Astrocyte (in vitro differentiated cells and primary cell): ENCODE results near the gene TMEM9. TPM values are rescaled to one million over a fixed set of nuclear protein-coding genes. Genes with fewer than 3 reads are reported as not detected.

ENCODE experiments used
- DNase-seq: peaks from one replicate; pipeline ENCODE4 v3.0.0-alpha.2; 2010; ENCODE audit warnings: low read depth
- FAIRE-seq: peaks from 2 replicates; lab custom pipeline; 2011; peaks lifted over from hg19 to GRCh38; lab: Jason Lieb, UNC
- H2AFZ ChIP-seq: 2 replicates; pipeline ENCODE4 v1.6.0; 2012; ENCODE audit warnings: low read depth, low read length, inconsistent platforms
- H3K27ac ChIP-seq: 2 replicates; pipeline ENCODE4 v1.5.1; 2011; ENCODE audit warnings: low read depth, low read length, inconsistent platforms
- H3K27me3 ChIP-seq: 2 replicates; pipeline ENCODE4 v1.6.0; 2011; ENCODE audit warnings: low read length, inconsistent platforms; ENCODE audit not compliant: insufficient read depth
- H3K36me3 ChIP-seq: 2 replicates; pipeline ENCODE4 v1.5.1; 2011; ENCODE audit warnings: low read length, inconsistent platforms; ENCODE audit not compliant: insufficient read depth
- H3K4me1 ChIP-seq: 2 replicates; pipeline ENCODE4 v1.5.1; 2011; ENCODE audit warnings: low read length, inconsistent platforms; ENCODE audit not compliant: insufficient read depth
- H3K4me2 ChIP-seq: 2 replicates; pipeline ENCODE4 v1.6.0; 2012; ENCODE audit warnings: low read length, inconsistent platforms
- H3K4me3 ChIP-seq: 2 replicates; pipeline ENCODE4 v1.5.1; 2011; ENCODE audit warnings: low read depth, mild to moderate bottlenecking, low read length, inconsistent platforms; ENCODE audit not compliant: insufficient read depth
- H3K79me2 ChIP-seq: 2 replicates; pipeline ENCODE4 v1.6.0; 2012; ENCODE audit warnings: mild to moderate bottlenecking, low read length, inconsistent platforms; ENCODE audit not compliant: insufficient read depth
- H3K9ac ChIP-seq: 2 replicates; pipeline ENCODE4 v1.6.0; 2012; ENCODE audit warnings: mild to moderate bottlenecking, low read length, inconsistent platforms
- H3K9me3 ChIP-seq: 2 replicates; pipeline ENCODE4 v1.5.1; 2012; ENCODE audit warnings: low read depth, mild to moderate bottlenecking, low read length, inconsistent platforms; ENCODE audit not compliant: insufficient read depth
- H4K20me1 ChIP-seq: 2 replicates; pipeline ENCODE4 v1.6.0; 2012; ENCODE audit warnings: low read length, inconsistent platforms; ENCODE audit not compliant: insufficient read depth
- H3K27ac Mint-ChIP-seq: one replicate; pipeline ENCODE4 v1.8.0; 2021; ENCODE audit warnings: mild to moderate bottlenecking, mixed read lengths; ENCODE audit not compliant: unreplicated experiment
- H3K27me3 Mint-ChIP-seq: one replicate; pipeline ENCODE4 v1.8.0; 2021; ENCODE audit warnings: low read depth, mixed read lengths; ENCODE audit not compliant: unreplicated experiment
- H3K36me3 Mint-ChIP-seq: one replicate; pipeline ENCODE4 v1.8.0; 2021; ENCODE audit warnings: low read depth, mixed read lengths; ENCODE audit not compliant: unreplicated experiment
- H3K4me1 Mint-ChIP-seq: one replicate; pipeline ENCODE4 v1.8.0; 2021; ENCODE audit warnings: low read depth, mixed read lengths; ENCODE audit not compliant: unreplicated experiment
- H3K4me3 Mint-ChIP-seq: one replicate; pipeline ENCODE4 v1.8.0; 2021; ENCODE audit warnings: mild to moderate bottlenecking, moderate library complexity, mixed read lengths; ENCODE audit not compliant: unreplicated experiment
- H3K9me3 Mint-ChIP-seq: one replicate; pipeline ENCODE4 v1.8.0; 2021; ENCODE audit warnings: mild to moderate bottlenecking, mixed read lengths; ENCODE audit not compliant: unreplicated experiment
- EZH2 ChIP-seq: IDR thresholded peaks from 2 replicates; pipeline ENCODE4 v1.6.1; 2012; ENCODE audit warnings: mild to moderate bottlenecking, low read length, inconsistent platforms; ENCODE audit not compliant: insufficient read depth
- total RNA-seq: library from RNA; stranded (reverse); gene quantifications from 2 replicates; pipeline ENCODE4 v1.2.1, GENCODE V29; 2021
- TF ChIP-seq, protein P1 (sequence below): IDR thresholded peaks from 2 replicates; pipeline ENCODE4 v1.5.1; 2011; ENCODE audit warnings: low read depth, mild to moderate bottlenecking, inconsistent platforms, low read length, moderate library complexity; ENCODE audit not compliant: insufficient read depth

TMEM9 gene
- total RNA-seq, 1 donor from 2014 or later, result 88.1 TPM

DNA sequence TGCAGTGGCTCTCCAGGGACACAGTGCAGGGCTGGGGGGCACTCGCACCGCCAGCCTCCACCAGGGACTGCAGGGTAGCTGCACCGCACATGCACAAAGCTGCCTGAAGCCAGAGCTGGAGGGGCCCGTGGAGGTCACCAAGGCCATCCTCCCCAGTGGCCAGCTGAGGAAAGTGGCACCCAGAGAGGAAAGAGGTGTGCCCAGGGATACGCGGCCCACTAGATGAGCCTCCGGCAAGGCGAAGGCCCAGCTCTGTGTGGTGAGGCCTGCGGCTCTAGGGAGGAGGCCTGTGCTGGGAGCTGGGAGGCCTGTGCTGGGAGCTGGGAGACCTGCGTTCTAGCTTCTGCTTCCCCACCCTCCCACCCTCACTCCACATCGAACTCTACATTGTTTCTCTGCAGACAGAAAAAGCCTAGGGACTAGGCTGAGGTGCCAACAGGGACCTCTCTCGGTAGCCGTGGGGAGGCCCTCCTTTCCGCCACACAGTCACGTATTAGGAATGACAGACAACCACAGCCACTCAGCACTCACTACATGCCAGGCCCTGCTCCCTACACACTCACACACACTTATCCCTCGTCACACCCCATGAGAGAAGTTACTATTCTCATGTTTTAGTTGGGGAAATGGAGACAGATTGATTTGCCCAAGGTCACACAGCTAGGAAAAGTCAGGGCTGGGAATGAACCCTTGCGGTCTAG lies 26.4 kb downstream of the TMEM9 start:
- Histone ChIP-seq H3K4me3 (no peak overlapping the region), H4K20me1 (no peaks in the 10 kb centered on the region), H3K79me2 (no peaks in the 10 kb centered on the region), H2AFZ (no peak overlapping the region), H3K9ac (no peak overlapping the region), H3K27ac (no peak overlapping the region), H3K4me1 (peaks cover 8% of the 10 kb centered on the region), H3K9me3 (no peaks in the 10 kb centered on the region), H3K4me2 (no peak overlapping the region), H3K36me3 (no peaks in the 10 kb centered on the region), H3K27me3 (peaks cover 28% of the 10 kb centered on the region)
- Mint-ChIP-seq H3K27me3 (peaks cover 34% of the 10 kb centered on the region), H3K27ac (no peak overlapping the region), H3K4me1 (peaks cover 11% of the 10 kb centered on the region), H3K9me3 (peaks cover 3% of the 10 kb centered on the region), H3K36me3 (peaks cover 4% of the 10 kb centered on the region), H3K4me3 (no peak overlapping the region)
- DNase-seq (peak; percentile 71), FAIRE-seq (no peak)
- TF ChIP-seq, protein P1, sequence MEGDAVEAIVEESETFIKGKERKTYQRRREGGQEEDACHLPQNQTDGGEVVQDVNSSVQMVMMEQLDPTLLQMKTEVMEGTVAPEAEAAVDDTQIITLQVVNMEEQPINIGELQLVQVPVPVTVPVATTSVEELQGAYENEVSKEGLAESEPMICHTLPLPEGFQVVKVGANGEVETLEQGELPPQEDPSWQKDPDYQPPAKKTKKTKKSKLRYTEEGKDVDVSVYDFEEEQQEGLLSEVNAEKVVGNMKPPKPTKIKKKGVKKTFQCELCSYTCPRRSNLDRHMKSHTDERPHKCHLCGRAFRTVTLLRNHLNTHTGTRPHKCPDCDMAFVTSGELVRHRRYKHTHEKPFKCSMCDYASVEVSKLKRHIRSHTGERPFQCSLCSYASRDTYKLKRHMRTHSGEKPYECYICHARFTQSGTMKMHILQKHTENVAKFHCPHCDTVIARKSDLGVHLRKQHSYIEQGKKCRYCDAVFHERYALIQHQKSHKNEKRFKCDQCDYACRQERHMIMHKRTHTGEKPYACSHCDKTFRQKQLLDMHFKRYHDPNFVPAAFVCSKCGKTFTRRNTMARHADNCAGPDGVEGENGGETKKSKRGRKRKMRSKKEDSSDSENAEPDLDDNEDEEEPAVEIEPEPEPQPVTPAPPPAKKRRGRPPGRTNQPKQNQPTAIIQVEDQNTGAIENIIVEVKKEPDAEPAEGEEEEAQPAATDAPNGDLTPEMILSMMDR, result no peak
- no peak for TF ChIP-seq EZH2

DNA sequence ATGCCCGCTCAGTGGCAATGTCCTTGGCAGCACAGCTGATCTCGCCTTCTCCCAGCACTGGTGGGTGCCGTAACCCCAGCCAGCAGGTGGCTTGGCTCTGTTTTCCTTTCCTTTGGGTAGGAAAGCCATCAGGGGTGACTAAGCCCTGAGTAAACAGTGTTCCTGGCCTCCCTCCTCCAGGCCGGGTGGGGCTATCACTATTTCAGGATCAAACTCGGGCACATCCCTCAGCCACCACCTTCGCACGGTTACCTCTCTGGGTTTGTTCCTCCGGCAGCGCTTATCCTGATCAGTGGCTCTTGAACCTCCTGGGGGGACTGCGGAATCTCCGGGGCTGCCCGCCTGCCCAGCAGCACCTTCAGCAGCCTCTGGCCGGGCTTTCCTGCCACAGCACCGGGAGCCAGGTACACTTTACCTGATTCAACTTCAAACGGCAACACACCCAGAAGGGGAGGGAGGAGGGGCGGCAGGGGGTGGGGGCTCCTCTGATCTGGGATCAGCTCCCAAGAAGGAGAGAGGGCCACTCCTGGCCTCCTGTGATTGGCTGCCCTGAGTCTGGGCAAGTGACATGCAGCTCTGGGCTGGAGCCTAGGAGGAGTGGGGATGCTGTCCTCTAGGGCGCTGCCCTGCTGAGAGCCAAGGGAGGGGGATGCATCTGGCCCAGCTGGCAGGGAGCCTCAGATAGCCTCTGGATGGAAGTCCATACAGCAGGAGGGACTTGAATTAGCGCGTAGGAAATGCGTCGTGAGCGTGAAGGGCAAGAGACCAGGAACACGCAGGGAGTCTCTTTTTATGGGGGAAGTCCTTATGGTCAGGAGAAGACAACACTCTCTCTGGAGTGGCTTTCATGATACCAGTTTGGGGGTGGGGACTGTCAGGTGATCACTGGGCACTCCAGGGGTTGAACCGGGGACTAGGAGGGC lies 27.2 kb downstream of the TMEM9 start, which contains the start of gene ASCL5:
Gene ASCL5, minus strand, starts transcription at position 353 of the 923 bp plus-strand sequence. CDS start 11,812 bp downstream, outside the sequence.
- Histone ChIP-seq H4K20me1 (no peaks in the 10 kb centered on the region), H3K27me3 (peaks cover 33% of the 10 kb centered on the region), H3K9ac (no peak within 1 kb of the TSS), H3K4me2 (peak within 1 kb of the TSS; percentile 41), H3K79me2 (no peaks in the 10 kb centered on the region), H3K9me3 (no peaks in the 10 kb centered on the region), H3K4me1 (peaks cover 8% of the 10 kb centered on the region), H3K27ac (no peak within 1 kb of the TSS), H3K4me3 (no peak within 1 kb of the TSS), H2AFZ (no peak within 1 kb of the TSS), H3K36me3 (no peaks in the 10 kb centered on the region)
- DNase-seq (peak; percentile 23), FAIRE-seq (no peak)
- H3K27me3 Mint-ChIP-seq, result peaks cover 36% of the 10 kb centered on the region
- H3K9me3 Mint-ChIP-seq, result peaks cover 3% of the 10 kb centered on the region
- TF ChIP-seq, protein P1, result no peak
- no peak for TF ChIP-seq EZH2
- H3K4me3 Mint-ChIP-seq, result no peak within 1 kb of the TSS
- peaks cover 11% of the 10 kb centered on the region for H3K4me1 Mint-ChIP-seq
- H3K27ac Mint-ChIP-seq, result no peak within 1 kb of the TSS
- H3K36me3 Mint-ChIP-seq, result no peaks in the 10 kb centered on the region
